ENCODE results near the gene ST7L. TPM values are rescaled to one million over a fixed set of nuclear protein-coding genes. Genes with fewer than 3 reads are reported as not detected.

ST7L gene
- total RNA-seq, 4 donors from 2014 or later = 24.9 to 50.3 (median 33.9) TPM

GRCh38 chr1:112532064-112532463 is 86.9 kb downstream of the ST7L start:
- no peaks in the 10 kb centered on the region for H3K27me3 ChIP-seq
- no peaks in the 10 kb centered on the region for H3K9me3 ChIP-seq
- no peak overlapping the region for H3K4me3 ChIP-seq
- H3K36me3 ChIP-seq = peaks cover 0 to 3% (median 0%) of the 10 kb centered on the region in 3 donors
- peaks cover 0 to 3% (median 0%) of the 10 kb centered on the region in 4 donors for H3K4me1 ChIP-seq
- DNase-seq = no peak
- peak overlapping the region in 2 of 4 donors; percentile 24 to 41 for H3K27ac ChIP-seq
- TF ChIP-seq POLR2A (IDR thresholded peaks at IDR 0.05) (peak in 1 of 2 donors; percentile 26), CTCF (IDR thresholded peaks at IDR 0.05) (no peak)

GRCh38 chr1:112530832-112531231 is 88.1 kb downstream of the ST7L start:
- Histone ChIP-seq H3K27me3 (no peaks in the 10 kb centered on the region), H3K4me3 (no peak overlapping the region), H3K36me3 (peaks cover 0 to 10% (median 0%) of the 10 kb centered on the region in 3 donors), H3K27ac (no peak overlapping the region), H3K9me3 (no peaks in the 10 kb centered on the region), H3K4me1 (peaks cover 0 to 3% (median 0%) of the 10 kb centered on the region in 4 donors)
- no peak for TF ChIP-seq POLR2A (IDR thresholded peaks at IDR 0.05)
- TF ChIP-seq CTCF (IDR thresholded peaks at IDR 0.05) = no peak
- no peak for DNase-seq

- Histone ChIP-seq H3K36me3 (peaks cover 0 to 18% (median 0%) of the 10 kb centered on the region in 3 donors), H3K4me1 (peaks cover 0 to 3% (median 0%) of the 10 kb centered on the region in 4 donors), H3K9me3 (no peaks in the 10 kb centered on the region)
Observed at GRCh38 chr1:112529301-112529700, 89.6 kb downstream of the ST7L start.

GRCh38 chr1:112528076-112528475 is 90.9 kb downstream of the ST7L start:
- TF ChIP-seq POLR2A (IDR thresholded peaks at IDR 0.05) (no peak), CTCF (IDR thresholded peaks at IDR 0.05) (no peak)
- Histone ChIP-seq H3K4me3 (no peak overlapping the region), H3K9me3 (no peaks in the 10 kb centered on the region), H3K27ac (no peak overlapping the region), H3K36me3 (peaks cover 0 to 19% (median 0%) of the 10 kb centered on the region in 3 donors), H3K4me1 (peaks cover 0 to 3% (median 0%) of the 10 kb centered on the region in 4 donors), H3K27me3 (no peaks in the 10 kb centered on the region)
- no peak for DNase-seq

More at GRCh38 chr1:112529301-112529700, 89.6 kb downstream of the ST7L start:
- TF ChIP-seq CTCF (IDR thresholded peaks at IDR 0.05) (no peak), POLR2A (IDR thresholded peaks at IDR 0.05) (no peak)
- Histone ChIP-seq H3K4me3 (no peak overlapping the region), H3K27ac (no peak overlapping the region), H3K27me3 (no peaks in the 10 kb centered on the region)
- DNase-seq = no peak

- Histone ChIP-seq H3K36me3 (peaks cover 0 to 19% (median 0%) of the 10 kb centered on the region in 3 donors), H3K27ac (no peak overlapping the region), H3K9me3 (no peaks in the 10 kb centered on the region), H3K27me3 (no peaks in the 10 kb centered on the region), H3K4me3 (no peak overlapping the region), H3K4me1 (no peaks in the 10 kb centered on the region)
- TF ChIP-seq POLR2A (IDR thresholded peaks at IDR 0.05) (no peak), CTCF (IDR thresholded peaks at IDR 0.05) (no peak)
- no peak for DNase-seq
Observed at GRCh38 chr1:112527266-112528010, 91.5 kb downstream of the ST7L start.

Measured in Peyer's patch (tissue), 4 donors.